Measurements from ENCODE around the gene THTPA.
A peak's percentile ranks its signal among the peaks of the same experiment; 100 is the strongest.

The THTPA gene

GRCh38 chr14:23563473-23564180 lies 7.6 kb downstream of the THTPA start:
- Histone ChIP-seq H3K36me3 (ENCODE audit: insufficient read depth, low read length) (0 out of 2 replicates have a peak, but pooled peaks cover 4% of the 10 kb centered on the region), H3K27me3 (ENCODE audit: insufficient read depth, low read length) (no peaks in the 10 kb centered on the region), H2AFZ (ENCODE audit: low read length, unreplicated experiment) (no peak overlapping the region)

GRCh38 chr14:23564181-23564812 lies 8.2 kb downstream of the THTPA start:
- no peaks in the 10 kb centered on the region for H3K79me2 ChIP-seq (ENCODE audit: control insufficient read depth, insufficient read depth, low read length, unreplicated experiment)
- peaks cover 17% of the 10 kb centered on the region for H3K4me1 ChIP-seq (ENCODE audit: control insufficient read depth, insufficient read depth, low read length, unreplicated experiment)
- no peak overlapping the region for H2AFZ ChIP-seq (ENCODE audit: low read length, unreplicated experiment)
- H3K27me3 ChIP-seq (ENCODE audit: insufficient read depth, low read length), result no peaks in the 10 kb centered on the region
- no peak overlapping the region for H3K4me3 ChIP-seq (ENCODE audit: low read depth, low read length)
- 0 out of 2 replicates have a peak, but pooled peaks cover 4% of the 10 kb centered on the region for H3K36me3 ChIP-seq (ENCODE audit: insufficient read depth, low read length)
- no peak overlapping the region for H3K27ac ChIP-seq (ENCODE audit: low read depth, low read length)

More at GRCh38 chr14:23563473-23564180, 7.6 kb downstream of the THTPA start:
- H3K27ac ChIP-seq (ENCODE audit: low read depth, low read length), result no peak overlapping the region
- H3K79me2 ChIP-seq (ENCODE audit: control insufficient read depth, insufficient read depth, low read length, unreplicated experiment), result no peaks in the 10 kb centered on the region
- H3K4me3 ChIP-seq (ENCODE audit: low read depth, low read length), result no peak overlapping the region
- H3K4me1 ChIP-seq (ENCODE audit: control insufficient read depth, insufficient read depth, low read length, unreplicated experiment), result peaks cover 15% of the 10 kb centered on the region

- Histone ChIP-seq H2AFZ (ENCODE audit: low read length, unreplicated experiment) (no peak overlapping the region), H3K79me2 (ENCODE audit: control insufficient read depth, insufficient read depth, low read length, unreplicated experiment) (no peaks in the 10 kb centered on the region), H3K27ac (ENCODE audit: low read depth, low read length) (no peak overlapping the region), H3K4me3 (ENCODE audit: low read depth, low read length) (no peak overlapping the region), H3K27me3 (ENCODE audit: insufficient read depth, low read length) (no peaks in the 10 kb centered on the region), H3K36me3 (ENCODE audit: insufficient read depth, low read length) (0 out of 2 replicates have a peak, but pooled peaks cover 4% of the 10 kb centered on the region), H3K4me1 (ENCODE audit: control insufficient read depth, insufficient read depth, low read length, unreplicated experiment) (peaks cover 13% of the 10 kb centered on the region)
Measured at GRCh38 chr14:23564876-23565275, 8.8 kb downstream of the THTPA start.

GRCh38 chr14:23565626-23566025 lies 9.6 kb downstream of the THTPA start:
- H3K4me1 ChIP-seq (ENCODE audit: control insufficient read depth, insufficient read depth, low read length, unreplicated experiment), result peaks cover 9% of the 10 kb centered on the region
- H3K4me3 ChIP-seq (ENCODE audit: low read depth, low read length), result no peak overlapping the region
- no peak overlapping the region for H2AFZ ChIP-seq (ENCODE audit: low read length, unreplicated experiment)
- H3K36me3 ChIP-seq (ENCODE audit: insufficient read depth, low read length), result no peaks in the 10 kb centered on the region
- H3K27me3 ChIP-seq (ENCODE audit: insufficient read depth, low read length), result no peaks in the 10 kb centered on the region
- no peak overlapping the region for H3K27ac ChIP-seq (ENCODE audit: low read depth, low read length)
- no peaks in the 10 kb centered on the region for H3K79me2 ChIP-seq (ENCODE audit: control insufficient read depth, insufficient read depth, low read length, unreplicated experiment)

GRCh38 chr14:23566112-23566777 lies 10.2 kb downstream of the THTPA start:
- Histone ChIP-seq H3K27me3 (ENCODE audit: insufficient read depth, low read length) (no peaks in the 10 kb centered on the region), H3K27ac (ENCODE audit: low read depth, low read length) (no peak overlapping the region), H2AFZ (ENCODE audit: low read length, unreplicated experiment) (no peak overlapping the region), H3K4me3 (ENCODE audit: low read depth, low read length) (peak overlapping the region; percentile 85; the same call in 1 of the 2 replicates), H3K36me3 (ENCODE audit: insufficient read depth, low read length) (no peaks in the 10 kb centered on the region), H3K79me2 (ENCODE audit: control insufficient read depth, insufficient read depth, low read length, unreplicated experiment) (no peaks in the 10 kb centered on the region), H3K4me1 (ENCODE audit: control insufficient read depth, insufficient read depth, low read length, unreplicated experiment) (peaks cover 9% of the 10 kb centered on the region)

- Histone ChIP-seq H2AFZ (ENCODE audit: low read length, unreplicated experiment) (peak overlapping the region; percentile 93), H3K36me3 (ENCODE audit: insufficient read depth, low read length) (no peaks in the 10 kb centered on the region), H3K4me3 (ENCODE audit: low read depth, low read length) (peak overlapping the region; percentile 85), H3K4me1 (ENCODE audit: control insufficient read depth, insufficient read depth, low read length, unreplicated experiment) (peaks cover 9% of the 10 kb centered on the region), H3K27me3 (ENCODE audit: insufficient read depth, low read length) (no peaks in the 10 kb centered on the region), H3K27ac (ENCODE audit: low read depth, low read length) (no peak overlapping the region), H3K79me2 (ENCODE audit: control insufficient read depth, insufficient read depth, low read length, unreplicated experiment) (no peaks in the 10 kb centered on the region)
Measured at GRCh38 chr14:23566778-23567185, 10.7 kb downstream of the THTPA start.

GRCh38 chr14:23567186-23568020 lies 11.3 kb downstream of the THTPA start, which contains the start of gene AP1G2:
AP1G2 (minus strand) TSS chr14:23567791; CDS start chr14:23567314, 477 bp downstream.
- peak within 1 kb of the TSS; percentile 93 for H2AFZ ChIP-seq (ENCODE audit: low read length, unreplicated experiment)
- 0 out of 2 replicates have a peak within 1 kb of the TSS, but pooled peaks have one; percentile 7 for H3K27ac ChIP-seq (ENCODE audit: low read depth, low read length)
- no peaks in the 10 kb centered on the region for H3K27me3 ChIP-seq (ENCODE audit: insufficient read depth, low read length)
- no peaks in the 10 kb centered on the region for H3K79me2 ChIP-seq (ENCODE audit: control insufficient read depth, insufficient read depth, low read length, unreplicated experiment)
- peak within 1 kb of the TSS; percentile 85 for H3K4me3 ChIP-seq (ENCODE audit: low read depth, low read length)
- no peaks in the 10 kb centered on the region for H3K36me3 ChIP-seq (ENCODE audit: insufficient read depth, low read length)
- H3K4me1 ChIP-seq (ENCODE audit: control insufficient read depth, insufficient read depth, low read length, unreplicated experiment), result peaks cover 9% of the 10 kb centered on the region

GRCh38 chr14:23568021-23568599 lies 12.0 kb downstream of the THTPA start:
- Histone ChIP-seq H3K27ac (ENCODE audit: low read depth, low read length) (0 out of 2 replicates have a peak overlapping the region, but pooled peaks have one; percentile 7), H3K36me3 (ENCODE audit: insufficient read depth, low read length) (no peaks in the 10 kb centered on the region), H3K4me3 (ENCODE audit: low read depth, low read length) (peak overlapping the region; percentile 85), H2AFZ (ENCODE audit: low read length, unreplicated experiment) (peak overlapping the region; percentile 93), H3K27me3 (ENCODE audit: insufficient read depth, low read length) (no peaks in the 10 kb centered on the region), H3K79me2 (ENCODE audit: control insufficient read depth, insufficient read depth, low read length, unreplicated experiment) (no peaks in the 10 kb centered on the region), H3K4me1 (ENCODE audit: control insufficient read depth, insufficient read depth, low read length, unreplicated experiment) (peaks cover 9% of the 10 kb centered on the region)

- H2AFZ ChIP-seq (ENCODE audit: low read length, unreplicated experiment), result no peak overlapping the region
- peak overlapping the region; percentile 85; the same call in 1 of the 2 replicates for H3K4me3 ChIP-seq (ENCODE audit: low read depth, low read length)
- no peak overlapping the region for H3K27ac ChIP-seq (ENCODE audit: low read depth, low read length)
- H3K79me2 ChIP-seq (ENCODE audit: control insufficient read depth, insufficient read depth, low read length, unreplicated experiment), result no peaks in the 10 kb centered on the region
- H3K36me3 ChIP-seq (ENCODE audit: insufficient read depth, low read length), result no peaks in the 10 kb centered on the region
- H3K4me1 ChIP-seq (ENCODE audit: control insufficient read depth, insufficient read depth, low read length, unreplicated experiment), result peaks cover 9% of the 10 kb centered on the region
- no peaks in the 10 kb centered on the region for H3K27me3 ChIP-seq (ENCODE audit: insufficient read depth, low read length)
Measured at GRCh38 chr14:23568600-23569331, 12.7 kb downstream of the THTPA start.

Data from ACC112 (cell line).